ENCODE data around the gene CBR3.
"Not testable (repeated sequence)": the region's sequence is repeated elsewhere in the genome, so short reads cannot be mapped to it uniquely, and the experiment has no call there.

CBR3 gene

DNA sequence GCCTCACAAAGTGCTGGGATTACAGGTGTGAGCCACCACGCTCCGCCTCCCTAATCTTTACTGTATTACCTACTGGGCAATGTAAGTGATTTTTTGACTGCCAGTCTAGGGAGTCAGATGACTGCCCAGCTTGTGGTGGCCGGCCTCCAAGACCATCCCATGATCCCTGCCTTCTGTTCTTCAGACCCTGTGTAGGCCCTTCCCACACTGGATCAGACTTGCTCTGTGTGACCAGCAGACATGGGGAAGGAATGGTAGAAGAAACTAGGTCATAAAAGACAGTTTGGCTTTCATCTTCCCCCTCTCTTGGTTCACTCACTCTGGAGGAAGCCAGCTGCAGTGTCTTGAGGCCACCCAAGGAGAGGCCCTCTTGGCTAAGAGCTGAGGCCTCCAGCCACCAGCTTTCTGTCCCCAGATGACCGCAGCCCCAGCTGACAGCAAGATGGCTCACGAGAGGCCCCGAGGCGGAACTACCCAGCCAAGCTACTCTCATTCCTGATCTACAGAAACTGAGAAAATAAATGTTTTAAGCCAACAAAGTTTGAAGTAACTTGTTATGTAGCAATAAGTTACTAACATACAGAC, 14.5 kb upstream of the CBR3 start:
- no peak for DNase-seq (ENCODE audit: low spot score)

DNA sequence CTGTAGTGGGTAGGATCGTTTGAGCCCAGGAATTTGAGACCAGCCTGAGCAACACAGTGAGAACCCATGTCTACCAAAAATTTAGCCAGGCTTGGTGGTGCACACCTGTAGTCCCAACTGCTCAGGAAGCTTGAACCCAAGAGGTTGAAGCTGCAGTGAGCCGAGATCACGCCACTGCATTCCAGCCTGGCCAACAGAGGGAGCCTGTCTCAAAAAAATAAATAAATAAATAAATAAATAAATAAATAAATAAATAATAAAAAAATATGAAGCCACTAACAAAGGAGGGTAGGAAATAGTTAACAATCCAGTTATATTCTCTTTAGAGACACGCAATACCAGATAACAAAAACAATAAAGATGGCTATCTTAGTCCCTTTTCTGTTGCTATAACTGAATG, 11.9 kb upstream of the CBR3 start:
- peak; percentile 16 for DNase-seq (ENCODE audit: low spot score)

GRCh38 chr21:36124395-36124794, 10.5 kb upstream of the CBR3 start:
- no peak for DNase-seq (ENCODE audit: low spot score)

- peak; percentile 70 for DNase-seq (ENCODE audit: low spot score)
These were observed 9.2 kb upstream of the CBR3 start for GRCh38 chr21:36125512-36126207.

- no peak for DNase-seq (ENCODE audit: low spot score)
These were observed 8.7 kb upstream of the CBR3 start for GRCh38 chr21:36126208-36126565.

DNA sequence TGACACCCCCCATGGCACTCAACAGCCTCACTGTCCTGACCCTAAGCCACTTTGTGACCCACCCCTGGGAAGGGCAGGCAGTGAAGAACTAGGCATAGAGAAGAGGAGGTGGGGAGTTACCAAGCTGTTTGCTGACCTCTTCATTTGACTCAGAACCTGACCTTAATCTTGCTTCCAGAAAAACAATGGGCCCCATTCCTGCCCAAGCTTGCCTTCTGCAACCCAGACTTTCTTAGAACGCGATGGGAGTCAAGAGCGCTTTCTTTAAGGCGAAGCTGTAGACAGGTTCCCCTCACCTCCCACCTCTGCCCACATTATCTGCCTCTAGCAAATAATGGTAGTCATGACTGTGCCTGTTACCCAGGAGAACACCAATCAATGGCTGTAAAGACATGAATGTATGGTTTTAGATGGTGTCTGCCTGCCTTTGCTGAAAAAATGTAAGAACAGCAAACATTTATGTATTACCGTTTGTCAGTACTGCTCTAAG, 8.2 kb upstream of the CBR3 start:
- DNase-seq (ENCODE audit: low spot score), result no peak

DNA sequence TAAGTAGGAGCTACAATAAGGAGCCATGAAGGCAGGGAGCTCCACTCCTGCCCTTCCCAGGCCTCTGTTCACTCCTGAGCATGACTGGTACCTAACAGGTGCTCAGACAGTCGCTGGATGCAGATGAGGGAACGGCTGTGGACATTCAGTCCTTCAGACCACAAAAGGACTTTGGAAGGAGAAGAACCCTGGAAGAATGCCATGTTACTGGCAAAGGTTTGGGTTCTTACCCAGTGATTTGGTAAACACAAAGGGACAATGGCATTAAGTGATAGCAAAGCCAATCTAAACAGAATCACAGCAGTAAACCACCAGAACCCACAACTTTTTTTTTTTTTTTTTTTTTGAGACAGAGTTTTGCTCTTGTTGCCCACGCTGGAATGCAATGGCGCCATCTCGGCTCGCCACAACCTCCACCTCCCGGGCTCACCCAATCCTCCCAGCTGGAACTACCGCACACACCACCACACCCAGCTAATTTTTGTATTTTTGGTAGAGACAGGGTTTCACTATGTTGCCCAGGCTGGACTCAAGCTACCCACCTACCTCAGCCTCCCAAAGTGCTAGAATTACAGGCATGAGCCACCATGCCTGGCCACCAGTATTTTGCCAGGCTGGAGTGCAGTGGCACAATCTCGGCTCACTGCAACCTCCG, 7.5 kb upstream of the CBR3 start:
- no peak for DNase-seq (ENCODE audit: low spot score)

GRCh38 chr21:36127977-36128376, 6.9 kb upstream of the CBR3 start:
- DNase-seq (ENCODE audit: low spot score), result no peak

DNA sequence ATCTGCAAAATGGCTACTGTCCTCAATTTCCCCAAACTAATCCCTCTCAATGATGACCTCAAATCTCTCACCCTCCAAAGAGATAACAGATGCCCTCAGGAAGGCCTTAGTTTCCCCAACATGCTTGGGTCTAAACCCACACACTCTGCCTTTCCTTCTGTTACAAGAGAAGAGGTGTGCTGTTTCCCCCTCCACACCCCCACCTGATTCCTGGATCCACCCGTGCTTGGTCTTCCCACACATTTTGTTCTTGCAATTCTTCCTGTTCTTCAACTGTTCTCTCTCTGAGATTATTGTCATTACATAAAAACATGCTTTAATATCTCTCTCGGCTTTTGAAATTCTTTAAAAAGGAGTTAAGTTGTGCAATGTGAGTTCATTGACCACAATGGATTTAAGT, 5.7 kb upstream of the CBR3 start:
- no peak for DNase-seq (ENCODE audit: low spot score)

- DNase-seq (ENCODE audit: low spot score), result not testable (repeated sequence)
These were observed 4.5 kb upstream of the CBR3 start for GRCh38 chr21:36130414-36130762.

DNA sequence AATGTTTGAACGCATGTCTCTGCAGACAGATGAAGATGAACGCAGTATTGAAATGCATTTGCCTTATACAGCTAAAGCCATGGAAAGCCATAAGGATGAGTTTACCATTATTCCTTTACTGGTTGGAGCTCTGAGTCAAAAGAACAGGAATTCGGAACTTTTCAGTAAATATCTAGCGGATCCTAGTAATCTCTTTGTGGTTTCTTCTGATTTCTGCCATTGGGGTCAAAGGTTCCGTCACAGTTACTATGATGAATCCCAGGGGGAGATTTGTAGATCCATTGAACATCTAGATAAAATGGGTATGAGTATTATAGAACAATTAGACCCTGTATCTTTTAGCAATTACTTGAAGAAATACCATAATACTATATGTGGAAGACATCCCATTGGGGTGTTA, 4.0 kb upstream of the CBR3 start:
- DNase-seq (ENCODE audit: low spot score), result not testable (repeated sequence)

GRCh38 chr21:36132696-36133095, 2.2 kb upstream of the CBR3 start:
- DNase-seq (ENCODE audit: low spot score), result no peak

DNA sequence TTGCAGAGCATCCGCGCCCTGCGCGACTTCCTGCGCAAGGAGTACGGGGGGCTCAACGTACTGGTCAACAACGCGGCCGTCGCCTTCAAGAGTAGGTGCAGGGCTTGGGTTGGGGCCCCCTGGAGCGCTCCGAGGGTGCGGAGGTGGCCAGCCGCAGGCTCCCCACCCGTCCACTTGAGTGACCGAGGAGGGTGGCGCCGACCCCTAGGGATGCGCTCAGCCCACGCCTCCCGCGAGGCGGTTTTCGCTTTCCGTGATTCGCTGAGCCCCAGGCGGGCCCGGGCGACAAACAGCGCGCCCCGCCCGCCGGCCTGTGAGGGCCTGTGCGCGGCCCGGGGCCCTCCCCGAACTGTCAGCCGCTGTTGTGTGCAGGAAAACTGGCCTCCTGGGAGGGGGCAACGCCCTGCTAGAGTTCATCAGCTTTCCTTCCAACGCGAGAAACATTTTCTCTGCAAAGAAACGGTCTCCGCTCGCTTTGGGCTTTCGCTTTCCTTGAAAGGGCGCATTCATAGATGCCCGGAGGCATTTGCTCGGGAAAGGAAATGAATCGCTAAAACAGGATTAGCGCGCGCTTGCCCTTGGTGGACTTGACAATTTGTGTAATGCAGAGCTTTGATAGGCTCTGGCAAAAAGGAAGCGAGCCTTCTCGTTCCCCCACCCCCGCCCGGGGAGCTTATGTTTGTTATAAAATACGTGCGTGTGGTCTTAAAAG, 668 bp downstream of the CBR3 start:
- peak; percentile 81 for DNase-seq (ENCODE audit: low spot score)

DNA sequence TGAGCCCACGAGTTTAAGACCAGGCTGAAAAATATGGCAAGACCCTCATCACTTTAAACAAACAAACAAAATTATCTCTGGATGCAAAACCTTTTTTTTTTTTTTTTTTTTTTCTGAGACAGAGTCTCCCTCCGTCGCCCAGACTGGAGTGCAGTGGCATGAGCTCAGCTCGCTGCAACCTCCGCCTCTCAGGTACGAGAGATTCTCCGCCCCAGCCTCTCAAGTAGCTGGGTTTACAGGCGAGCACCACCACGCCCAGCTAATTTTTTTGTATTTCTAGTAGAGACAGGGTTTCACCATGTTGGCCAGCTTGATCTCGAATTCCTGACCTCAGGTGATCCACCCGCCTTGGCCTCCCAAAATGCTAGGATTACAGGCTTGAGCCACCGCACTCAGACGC, 4.9 kb downstream of the CBR3 start:
- not testable (repeated sequence) for DNase-seq (ENCODE audit: low spot score)

- DNase-seq (ENCODE audit: low spot score), result peak; percentile 91
These were observed 6.6 kb downstream of the CBR3 start for GRCh38 chr21:36141513-36141925.

DNA sequence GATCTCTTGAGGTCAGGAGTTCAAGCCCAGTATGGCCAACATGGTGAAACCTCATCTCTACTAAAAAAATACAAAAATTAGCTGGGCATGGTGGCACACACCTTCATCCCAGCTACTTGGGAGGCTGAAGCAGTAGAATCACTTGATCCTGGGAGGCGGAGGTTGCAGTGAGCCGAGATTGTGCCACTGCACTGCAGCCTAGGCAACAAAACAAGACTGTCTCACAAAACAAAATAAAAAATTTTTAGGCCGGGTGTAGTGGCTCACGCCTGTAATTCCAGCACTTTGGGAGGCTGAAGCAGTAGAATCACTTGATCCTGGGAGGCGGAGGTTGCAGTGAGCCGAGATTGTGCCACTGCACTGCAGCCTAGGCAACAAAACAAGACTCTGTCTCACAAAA, 9.4 kb downstream of the CBR3 start:
- not testable (repeated sequence) for DNase-seq (ENCODE audit: low spot score)

DNA sequence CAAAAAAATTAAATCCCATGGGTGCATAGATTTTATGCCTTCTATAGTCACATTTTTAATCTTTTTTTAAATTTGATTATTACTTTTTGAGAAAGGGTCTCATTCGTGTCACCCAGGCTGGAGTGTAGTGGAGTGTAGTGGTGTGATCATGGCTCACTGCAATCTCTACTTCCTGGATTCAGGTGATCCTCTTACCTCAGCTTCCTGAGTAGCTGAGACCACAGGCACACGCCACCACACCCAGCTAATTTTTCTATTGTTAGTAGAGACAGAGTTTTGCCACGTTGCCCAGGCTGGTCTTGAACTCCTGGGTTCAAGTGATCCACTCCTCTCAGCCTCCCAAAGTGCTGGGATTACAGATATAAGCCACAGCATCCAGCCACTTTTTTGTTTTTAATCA, 10.4 kb downstream of the CBR3 start:
- no peak for DNase-seq (ENCODE audit: low spot score)

DNA sequence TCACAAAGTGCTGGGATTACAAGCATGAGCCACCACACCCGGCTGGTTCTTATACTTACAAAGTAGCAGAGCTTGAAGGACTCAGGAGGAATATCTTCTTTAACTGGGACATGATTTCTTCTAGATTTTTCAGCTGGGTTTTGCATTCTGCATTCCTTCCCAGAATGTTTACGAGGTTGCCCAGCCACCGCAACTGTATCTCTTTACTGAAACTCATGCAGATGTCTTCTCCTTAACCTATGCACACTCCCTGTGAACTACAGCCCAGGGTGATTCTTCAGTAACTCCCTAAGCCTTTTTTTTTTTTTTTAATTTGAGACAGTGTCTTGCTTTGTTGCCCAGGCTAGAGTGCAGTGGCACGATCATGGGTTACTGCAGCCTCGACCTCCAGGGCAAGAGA, 13.0 kb downstream of the CBR3 start:
- DNase-seq (ENCODE audit: low spot score), result no peak

DNA sequence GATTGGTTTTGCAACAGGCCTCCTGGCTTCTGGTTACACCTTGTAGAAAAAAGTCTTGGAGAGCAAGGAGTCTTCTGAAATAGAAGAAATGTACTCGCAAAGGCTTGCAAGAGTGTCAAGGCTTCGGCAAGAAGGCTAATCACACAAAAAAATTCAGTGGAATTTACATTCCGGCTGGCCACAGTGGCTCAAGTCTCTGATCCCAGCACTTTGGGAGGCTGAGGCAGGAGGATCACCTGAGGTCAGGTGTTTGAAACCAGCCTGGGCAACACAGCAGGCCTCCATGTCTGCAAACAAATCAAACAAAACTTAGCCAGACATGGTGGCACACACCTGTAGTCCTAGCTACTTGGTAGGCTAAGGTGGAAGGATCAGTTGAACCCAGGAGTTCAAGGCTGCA, 14.0 kb downstream of the CBR3 start:
- no peak for DNase-seq (ENCODE audit: low spot score)

GRCh38 chr21:36149788-36150711, 15.2 kb downstream of the CBR3 start:
- DNase-seq (ENCODE audit: low spot score), result no peak

GRCh38 chr21:36155603-36156338, 20.9 kb downstream of the CBR3 start:
- no peak for DNase-seq (ENCODE audit: low spot score)
